GM20000 (cell line): ENCODE results near the gene APIP.

ENCODE experiments used
- DNase-seq: peaks from one replicate; pipeline ENCODE4 v3.0.0; 2012; ENCODE audit warnings: low spot score
- TF ChIP-seq, protein P1 (sequence below): IDR thresholded peaks from 2 replicates; pipeline ENCODE4 v1.5.1; 2012; ENCODE audit warnings: mild to moderate bottlenecking, control low read depth; ENCODE audit errors: extremely low read depth, missing control alignments

Gene APIP

DNA sequence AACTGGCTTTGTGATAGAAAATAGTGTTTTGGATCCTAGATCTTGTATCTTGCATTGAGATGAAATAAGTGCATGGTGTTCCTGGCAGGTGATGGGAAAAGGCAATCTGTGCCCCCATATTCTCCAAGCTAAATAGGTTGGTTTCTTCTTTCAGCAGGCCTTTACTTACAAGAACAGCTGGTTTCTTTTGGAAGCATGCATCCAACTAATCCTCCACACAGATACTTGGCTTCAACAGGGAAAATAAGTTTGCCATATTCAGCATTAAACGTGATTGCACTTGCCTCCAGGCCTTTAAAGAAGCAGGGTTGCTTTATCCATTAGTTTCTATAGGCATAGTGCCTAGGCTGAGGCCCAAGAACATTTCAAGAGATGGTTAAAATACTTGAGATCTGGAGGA, 59.9 kb downstream of the APIP start:
- no peak for DNase-seq
- TF ChIP-seq, protein P1, sequence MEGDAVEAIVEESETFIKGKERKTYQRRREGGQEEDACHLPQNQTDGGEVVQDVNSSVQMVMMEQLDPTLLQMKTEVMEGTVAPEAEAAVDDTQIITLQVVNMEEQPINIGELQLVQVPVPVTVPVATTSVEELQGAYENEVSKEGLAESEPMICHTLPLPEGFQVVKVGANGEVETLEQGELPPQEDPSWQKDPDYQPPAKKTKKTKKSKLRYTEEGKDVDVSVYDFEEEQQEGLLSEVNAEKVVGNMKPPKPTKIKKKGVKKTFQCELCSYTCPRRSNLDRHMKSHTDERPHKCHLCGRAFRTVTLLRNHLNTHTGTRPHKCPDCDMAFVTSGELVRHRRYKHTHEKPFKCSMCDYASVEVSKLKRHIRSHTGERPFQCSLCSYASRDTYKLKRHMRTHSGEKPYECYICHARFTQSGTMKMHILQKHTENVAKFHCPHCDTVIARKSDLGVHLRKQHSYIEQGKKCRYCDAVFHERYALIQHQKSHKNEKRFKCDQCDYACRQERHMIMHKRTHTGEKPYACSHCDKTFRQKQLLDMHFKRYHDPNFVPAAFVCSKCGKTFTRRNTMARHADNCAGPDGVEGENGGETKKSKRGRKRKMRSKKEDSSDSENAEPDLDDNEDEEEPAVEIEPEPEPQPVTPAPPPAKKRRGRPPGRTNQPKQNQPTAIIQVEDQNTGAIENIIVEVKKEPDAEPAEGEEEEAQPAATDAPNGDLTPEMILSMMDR, result no peak

GRCh38 chr11:34855754-34856095, 60.5 kb downstream of the APIP start:
- TF ChIP-seq, protein P1, result no peak
- DNase-seq, result no peak

DNA sequence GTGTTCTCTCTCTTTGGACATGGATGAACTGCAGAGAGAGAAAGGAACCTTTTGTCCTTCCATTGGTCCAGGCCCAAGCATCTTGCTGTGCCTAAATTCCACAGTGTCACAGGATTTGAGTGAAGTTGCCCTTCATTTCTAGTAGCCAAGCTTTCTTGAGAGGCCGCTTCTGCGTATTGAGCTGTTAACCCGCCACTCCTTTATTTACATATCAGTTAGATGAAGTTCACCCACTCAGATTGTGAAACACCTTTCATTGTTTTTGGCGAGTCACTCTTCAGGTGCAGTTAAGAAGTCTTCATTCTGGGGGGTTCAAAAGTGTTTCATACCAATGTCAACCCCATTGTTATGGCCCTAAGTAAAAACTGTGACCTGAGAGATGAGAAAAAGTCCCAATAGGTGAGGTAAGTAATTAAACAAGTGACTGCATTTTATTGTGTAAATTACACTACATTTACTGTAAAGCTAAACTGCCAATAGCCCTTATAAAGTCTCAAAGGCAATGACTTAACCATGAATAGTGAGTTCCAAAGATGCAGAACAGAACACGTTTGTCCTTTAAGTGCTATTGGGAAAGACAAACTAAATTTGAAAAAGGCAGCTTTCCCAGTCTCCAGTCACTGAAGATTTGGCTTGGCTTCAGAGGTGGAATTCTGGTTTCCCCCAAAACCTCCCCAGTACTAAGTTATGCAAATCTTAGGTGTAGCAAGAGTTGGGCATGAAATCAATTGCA, 61.0 kb downstream of the APIP start:
- TF ChIP-seq, protein P1, result no peak

GRCh38 chr11:34851916-34852315, 64.3 kb downstream of the APIP start:
- TF ChIP-seq, protein P1, result no peak
- no peak for DNase-seq

More for the DNA sequence above, 61.0 kb downstream of the APIP start:
- DNase-seq, result no peak

DNA sequence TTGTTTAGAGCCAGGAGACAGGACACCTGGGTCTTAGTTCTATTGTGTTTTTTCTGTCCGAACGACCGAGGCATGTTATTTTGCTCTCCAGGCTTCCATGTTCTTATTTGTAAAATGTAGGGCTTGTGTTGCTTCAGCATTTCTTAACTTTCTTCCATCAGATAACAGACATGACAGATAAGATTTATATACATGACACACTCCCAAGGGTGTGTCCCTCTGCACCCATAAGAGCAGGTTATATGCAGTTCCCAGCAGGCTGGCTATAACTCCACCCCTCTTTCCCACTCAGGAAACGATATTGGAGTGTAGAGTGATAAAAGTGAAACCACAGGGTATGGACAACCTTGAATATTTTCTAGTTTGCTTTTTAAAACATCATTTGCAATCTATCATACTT, 65.8 kb downstream of the APIP start:
- no peak for DNase-seq
- TF ChIP-seq, protein P1, result no peak

DNA sequence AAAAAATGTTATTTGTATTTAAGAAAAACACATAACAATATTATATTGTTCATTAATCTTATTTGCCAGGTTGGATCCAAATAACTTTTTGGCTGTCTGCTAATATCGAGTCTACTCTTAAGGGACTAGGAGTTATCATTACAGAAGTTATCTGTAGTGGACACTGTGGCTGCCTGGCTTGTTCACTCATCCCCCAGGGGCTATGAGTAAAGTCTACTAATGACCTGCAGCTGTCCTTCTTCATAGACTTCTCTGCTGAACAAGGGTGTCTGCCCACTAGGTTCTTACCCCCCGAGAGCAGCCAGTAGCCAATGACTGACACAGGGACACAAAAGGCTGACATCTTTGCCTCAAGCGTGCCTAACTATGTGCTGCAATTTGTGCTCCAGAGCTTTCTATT, 69.7 kb downstream of the APIP start:
- TF ChIP-seq, protein P1, result no peak
- DNase-seq, result no peak

- TF ChIP-seq, protein P1, result no peak
- no peak for DNase-seq
Observed at GRCh38 chr11:34844463-34845112, 71.6 kb downstream of the APIP start.
